ENCODE data around the gene NFKBIL1. TPM values are rescaled to one million over a fixed set of nuclear protein-coding genes. Genes with fewer than 3 reads are reported as not detected.

Gene NFKBIL1
- total RNA-seq, 1 experiment from 2014 or later: 15.1 TPM

- Histone ChIP-seq H3K79me2 (ENCODE audit: insufficient read depth, low read length) (no peaks in the 10 kb centered on the region), H3K27ac (ENCODE audit: insufficient read length, low read depth, low read length) (no peak overlapping the region), H2BK15ac (ENCODE audit: low read depth, low read length) (no peak overlapping the region), H2AFZ (ENCODE audit: low read length) (no peak overlapping the region), H4K91ac (ENCODE audit: insufficient read length, low read depth, low read length) (no peak overlapping the region), H3K14ac (ENCODE audit: insufficient read depth, low read length) (no peak overlapping the region), H3K4me1 (ENCODE audit: insufficient read depth, low read length) (peaks cover 4% of the 10 kb centered on the region; the same call in 1 of the 2 replicates), H3K4me2 (ENCODE audit: insufficient read depth, insufficient read length, low read length) (no peak overlapping the region), H3K9me3 (ENCODE audit: control insufficient read depth, low read depth, low read length) (no peaks in the 10 kb centered on the region), H3K56ac (ENCODE audit: insufficient read length, low read depth, low read length) (no peak overlapping the region), H3K23me2 (ENCODE audit: insufficient read length, low read depth, low read length, poor library complexity, severe bottlenecking) (no peaks in the 10 kb centered on the region), H2BK5ac (ENCODE audit: insufficient read length, low read length) (no peak overlapping the region), H3K23ac (ENCODE audit: insufficient read length, low read depth, low read length) (no peak overlapping the region), H4K8ac (replicated peaks; ENCODE audit: insufficient read length, low read depth, low read length) (no peak overlapping the region), H3K79me1 (ENCODE audit: insufficient read depth, low read depth, low read length, poor library complexity, severe bottlenecking) (no peaks in the 10 kb centered on the region), H2AK5ac (ENCODE audit: insufficient read length, low read length) (no peak overlapping the region), H3K4ac (ENCODE audit: low read depth, low read length) (no peak overlapping the region), H3K18ac (ENCODE audit: insufficient read length, low read depth, low read length) (no peak overlapping the region), H3T11ph (ENCODE audit: low read length) (no peak overlapping the region), H3K9ac (ENCODE audit: extremely low read depth, insufficient read length, low read length) (no peak overlapping the region), H3K27me3 (ENCODE audit: insufficient read depth, low read length) (no peaks in the 10 kb centered on the region), H2BK120ac (ENCODE audit: low read depth, low read length, poor library complexity, severe bottlenecking) (no peak overlapping the region), H2BK20ac (ENCODE audit: low read depth, low read length, poor library complexity, severe bottlenecking) (no peak overlapping the region), H2BK12ac (ENCODE audit: insufficient read length, low read depth, low read length) (no peak overlapping the region), H4K20me1 (ENCODE audit: control insufficient read depth, insufficient read depth, insufficient read length) (no peaks in the 10 kb centered on the region), H4K5ac (ENCODE audit: insufficient read length, low read depth, low read length) (no peak overlapping the region)
- WGBS (ENCODE audit: extremely low coverage, insufficient read length, low lambda C conversion rate): no CpG with 5 or more reads among the region's 3 CpGs
- no peaks in the 10 kb centered on the region for H3K27me3 Mint-ChIP-seq (ENCODE audit: low read depth)
- TF ChIP-seq CTCF (conservative IDR thresholded peaks at IDR 0.05): no peak
- H3K4me1 Mint-ChIP-seq: peaks cover 4 to 18% of the 10 kb centered on the region in 2 experiments; a peak in 3 of 4 replicates
- DNase-seq: no peak
- H3K27ac Mint-ChIP-seq: no peak overlapping the region
- H3K4me3 Mint-ChIP-seq: no peak overlapping the region
- H3K9me3 Mint-ChIP-seq: no peaks in the 10 kb centered on the region
- H3K36me3 Mint-ChIP-seq (ENCODE audit: insufficient read depth in 1 of 3, low read depth in 3 of 3): peaks cover 16 to 44% (median 31%) of the 10 kb centered on the region in 3 experiments; a peak in 6 of 7 replicates
These were observed 8.9 kb downstream of the NFKBIL1 start for GRCh38 chr6:31556307-31556706.

Data from H9 (cell line).